Epithelial cell of esophagus (primary cell): Measurements from ENCODE around the gene RPL28.

ENCODE experiments used
- DNase-seq: peaks from one replicate; pipeline ENCODE4 v3.0.0; 2010; ENCODE audit warnings: low read depth
- H3K4me3 ChIP-seq: 2 replicates; pipeline ENCODE4 v1.5.1; 2011; ENCODE audit warnings: mild to moderate bottlenecking, low read length, control low read depth
- CTCF ChIP-seq: IDR thresholded peaks from 2 replicates; pipeline ENCODE4 v1.5.1; 2011; ENCODE audit warnings: low read depth, mild to moderate bottlenecking, low read length, control low read depth, inconsistent platforms; ENCODE audit not compliant: insufficient read depth; ENCODE audit errors: missing control alignments

Gene RPL28

GRCh38 chr19:55377356-55378131 is 8.2 kb upstream of the RPL28 start:
- TF ChIP-seq CTCF: no peak
- no peak overlapping the region for H3K4me3 ChIP-seq

GRCh38 chr19:55379174-55379573 is 6.6 kb upstream of the RPL28 start:
- TF ChIP-seq CTCF: no peak
- H3K4me3 ChIP-seq: no peak overlapping the region
- DNase-seq: no peak

More at GRCh38 chr19:55377356-55378131, 8.2 kb upstream of the RPL28 start:
- DNase-seq: no peak

GRCh38 chr19:55382013-55382412 is 3.7 kb upstream of the RPL28 start:
- TF ChIP-seq CTCF: no peak
- no peak for DNase-seq
- H3K4me3 ChIP-seq: no peak overlapping the region

- TF ChIP-seq CTCF: no peak
- H3K4me3 ChIP-seq: peak overlapping the region; percentile 62
Observed at GRCh38 chr19:55382522-55383054, 3.1 kb upstream of the RPL28 start.

GRCh38 chr19:55383279-55384130 is 2.2 kb upstream of the RPL28 start:
- peak overlapping the region; percentile 62 for H3K4me3 ChIP-seq
- DNase-seq: peak; percentile 82
- TF ChIP-seq CTCF: no peak

More at GRCh38 chr19:55382522-55383054, 3.1 kb upstream of the RPL28 start:
- no peak for DNase-seq

GRCh38 chr19:55384131-55384919 is 1.4 kb upstream of the RPL28 start, which contains the start of gene TMEM238:
TSS of gene TMEM238 (minus strand) at chr19:55384292. CDS start at chr19:55384259, 33 bp downstream.
- no peak for DNase-seq
- peak within 1 kb of the TSS; percentile 99 for H3K4me3 ChIP-seq
- no peak for TF ChIP-seq CTCF
